HG03095 (cell line): Measurements from ENCODE around the gene CEP57.
A peak's percentile ranks its signal among the peaks of the same experiment; 100 is the strongest.

ENCODE experiments used
- ATAC-seq: cut with Tn5 transposase; IDR thresholded peaks from one replicate; pipeline ENCODE4 v1.9.1; 2021; ENCODE audit warnings: moderate library complexity; ENCODE audit not compliant: unreplicated experiment

Gene CEP57

GRCh38 chr11:95790123-95790932 lies at the start of gene CEP57:
Gene CEP57, plus strand, starts transcription at chr11:95790498. Its CDS starts 201 bp downstream, at chr11:95790699.
- peak; percentile 61 for ATAC-seq

- no peak for ATAC-seq
Observed at GRCh38 chr11:95750101-95750500, 40.2 kb upstream of the CEP57 start.

- ATAC-seq: no peak
Observed at GRCh38 chr11:95751515-95751914, 38.8 kb upstream of the CEP57 start.

GRCh38 chr11:95760941-95761340 lies 29.4 kb upstream of the CEP57 start:
- no peak for ATAC-seq

- ATAC-seq: no peak
Observed at GRCh38 chr11:95762534-95762933, 27.8 kb upstream of the CEP57 start.

- no peak for ATAC-seq
Observed at GRCh38 chr11:95764267-95764898, 25.9 kb upstream of the CEP57 start.

- ATAC-seq: no peak
Observed at GRCh38 chr11:95766701-95767100, 23.6 kb upstream of the CEP57 start.

GRCh38 chr11:95767498-95767897 lies 22.8 kb upstream of the CEP57 start:
- ATAC-seq: no peak

- ATAC-seq: no peak
Observed at GRCh38 chr11:95768521-95768920, 21.8 kb upstream of the CEP57 start.

GRCh38 chr11:95776859-95777258 lies 13.4 kb upstream of the CEP57 start:
- ATAC-seq: no peak

GRCh38 chr11:95778699-95779098 lies 11.6 kb upstream of the CEP57 start:
- peak; percentile 54 for ATAC-seq

- ATAC-seq: no peak
Observed at GRCh38 chr11:95780544-95780943, 9.8 kb upstream of the CEP57 start.

GRCh38 chr11:95788921-95789505 lies 1.3 kb upstream of the CEP57 start:
- no peak for ATAC-seq

GRCh38 chr11:95789506-95790122 lies 684 bp upstream of the CEP57 start, which contains the start of gene FAM76B:
Gene FAM76B, minus strand, starts transcription at chr11:95789782. Its CDS starts 304 bp downstream, at chr11:95789478.
- ATAC-seq: peak; percentile 72

GRCh38 chr11:95790933-95791708 lies 823 bp downstream of the CEP57 start:
- ATAC-seq: no peak

- ATAC-seq: no peak
Observed at GRCh38 chr11:95791709-95792033, 1.4 kb downstream of the CEP57 start.

- no peak for ATAC-seq
Observed at GRCh38 chr11:95792200-95792599, 1.9 kb downstream of the CEP57 start.

GRCh38 chr11:95792700-95793099 lies 2.4 kb downstream of the CEP57 start:
- ATAC-seq: no peak

GRCh38 chr11:95793116-95793515 lies 2.8 kb downstream of the CEP57 start:
- no peak for ATAC-seq

GRCh38 chr11:95794086-95794485 lies 3.8 kb downstream of the CEP57 start:
- no peak for ATAC-seq
